ENCODE measurements around the gene TTBK2.

DNA sequence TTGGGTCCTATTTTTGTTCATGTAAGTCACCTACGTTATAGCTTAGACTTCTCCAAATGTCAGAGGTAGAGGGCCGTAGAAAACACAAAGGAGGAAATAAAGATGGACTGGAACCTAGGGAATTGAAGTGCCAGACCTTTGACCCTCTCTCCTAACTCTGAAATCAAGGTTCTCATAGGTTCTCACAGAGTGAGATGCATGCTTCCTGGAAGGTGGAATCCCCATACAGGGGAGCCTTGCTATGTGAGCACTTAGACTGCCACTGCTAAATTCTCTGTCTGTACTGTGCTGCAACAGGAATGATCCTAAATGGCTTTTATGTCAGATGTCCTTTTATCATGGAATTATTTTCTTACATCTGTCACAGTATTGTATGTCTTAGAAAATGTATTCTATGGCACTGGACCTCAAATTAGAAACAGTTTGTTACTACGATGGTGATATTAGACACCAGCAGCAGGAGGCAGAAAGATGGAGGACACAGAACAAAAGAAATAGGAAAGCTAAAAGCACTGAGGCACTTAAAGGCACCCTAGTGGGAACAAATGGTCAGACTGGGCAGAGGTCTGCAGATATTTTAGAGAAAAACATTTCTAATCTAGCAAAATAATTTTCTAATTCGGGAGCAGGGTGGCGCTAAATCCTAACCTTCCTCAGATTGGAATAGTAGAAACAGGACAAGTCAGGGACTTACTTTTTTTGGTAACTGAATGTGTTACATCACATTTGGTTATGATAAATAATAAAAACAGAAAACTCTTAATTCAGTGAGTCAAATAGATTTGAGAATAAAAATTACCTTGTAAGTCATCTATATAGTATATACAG is 123.4 kb downstream of the TTBK2 start:
- TF ChIP-seq CTCF (IDR thresholded peaks at IDR 0.05) (no peak), POLR2A (IDR thresholded peaks at IDR 0.05) (no peak)

All from body of pancreas (tissue), 4 donors.